Activated naive CD8-positive, alpha-beta T cell treated with anti-CD3 and anti-CD28 coated beads, Interleukin-2, amount 50 U/mL, for 16 hours (primary cell): ENCODE results near the gene PRRX2.
"Not testable (repeated sequence)": the region's sequence is repeated elsewhere in the genome, so short reads cannot be mapped to it uniquely, and the experiment has no call there.

Source experiments
- DNase-seq: peaks from one replicate; pipeline ENCODE4 v3.0.0-alpha.2; 2020; ENCODE audit warnings: low read depth, low spot score

PRRX2 gene

DNA sequence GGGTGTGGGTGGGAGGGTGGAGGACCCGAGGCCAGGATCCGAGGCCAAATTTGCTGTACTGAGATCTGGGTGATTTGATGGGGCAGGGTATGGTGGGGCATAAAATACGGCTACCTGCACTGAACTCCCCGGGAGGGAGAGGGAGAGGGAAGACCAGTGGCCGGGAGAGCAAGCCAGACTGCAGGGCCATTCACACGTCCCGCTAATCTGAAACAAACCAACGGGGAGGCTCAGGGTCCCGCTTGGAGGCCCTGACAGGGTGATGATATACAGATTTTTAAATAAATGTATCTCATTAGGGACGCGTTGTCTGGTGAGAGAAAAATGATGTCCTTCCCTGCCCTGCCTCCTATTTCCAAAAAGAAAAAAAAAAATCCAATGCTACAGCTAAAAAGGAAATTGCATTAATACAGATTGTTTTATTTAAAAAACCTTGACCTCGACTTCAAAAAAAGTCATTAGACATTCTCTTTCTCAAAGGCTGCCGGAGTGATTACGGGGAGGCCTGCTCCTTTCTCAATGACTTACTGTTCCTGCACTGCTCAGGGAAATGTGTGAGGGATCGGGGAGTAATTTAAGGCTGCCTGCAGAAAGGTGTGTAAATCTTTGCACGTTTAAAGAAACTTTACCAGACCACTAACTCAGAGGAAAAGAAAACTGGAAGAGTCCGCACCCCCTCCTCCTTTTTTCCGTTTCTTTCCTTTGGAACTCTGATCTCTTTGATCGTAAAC lies 11.5 kb upstream of the PRRX2 start:
- no peak for DNase-seq

DNA sequence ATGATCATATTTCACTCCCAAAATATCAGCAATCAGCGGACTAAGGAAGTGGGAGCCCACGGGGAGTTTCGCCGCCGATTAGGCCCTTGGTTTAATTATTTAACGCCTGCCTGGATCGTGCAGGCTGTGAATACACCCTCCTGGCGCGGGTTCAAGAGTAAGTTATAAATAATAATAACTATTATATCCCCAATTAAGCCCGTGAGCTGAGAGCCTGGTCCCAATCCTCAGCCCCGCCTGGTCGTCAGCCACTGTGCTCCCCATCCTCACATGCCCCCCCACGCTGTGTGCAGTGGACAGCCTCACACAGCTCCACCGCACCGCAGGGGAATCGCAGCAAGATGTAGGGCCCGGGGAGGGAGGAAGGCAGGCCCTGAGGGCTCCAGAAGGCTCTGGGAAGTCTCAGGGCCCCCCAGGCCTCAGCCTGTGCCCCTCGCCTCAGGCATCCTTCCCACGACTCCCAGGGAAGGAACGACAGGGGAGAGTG lies 10.8 kb upstream of the PRRX2 start:
- no peak for DNase-seq

DNA sequence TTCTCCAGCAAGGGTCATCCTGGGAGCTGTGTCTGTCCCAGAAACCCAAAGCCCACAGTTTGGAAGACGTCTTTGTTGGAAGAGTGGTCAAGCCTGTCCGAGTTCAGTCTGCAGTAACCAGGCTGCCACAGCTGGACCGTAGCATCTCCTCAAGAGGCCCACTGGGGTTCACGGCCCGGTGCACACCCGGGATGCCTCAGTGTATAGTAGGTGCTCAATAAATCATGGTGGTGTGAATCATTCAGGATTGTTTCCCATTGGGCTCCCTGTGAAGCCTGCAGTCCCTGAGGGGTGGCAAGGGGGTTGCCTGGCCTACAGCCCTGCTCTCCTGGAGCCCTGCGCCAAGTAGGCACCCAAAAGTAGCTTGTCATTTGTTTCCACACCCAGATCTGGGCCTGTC lies 10.3 kb upstream of the PRRX2 start:
- DNase-seq, result no peak

DNA sequence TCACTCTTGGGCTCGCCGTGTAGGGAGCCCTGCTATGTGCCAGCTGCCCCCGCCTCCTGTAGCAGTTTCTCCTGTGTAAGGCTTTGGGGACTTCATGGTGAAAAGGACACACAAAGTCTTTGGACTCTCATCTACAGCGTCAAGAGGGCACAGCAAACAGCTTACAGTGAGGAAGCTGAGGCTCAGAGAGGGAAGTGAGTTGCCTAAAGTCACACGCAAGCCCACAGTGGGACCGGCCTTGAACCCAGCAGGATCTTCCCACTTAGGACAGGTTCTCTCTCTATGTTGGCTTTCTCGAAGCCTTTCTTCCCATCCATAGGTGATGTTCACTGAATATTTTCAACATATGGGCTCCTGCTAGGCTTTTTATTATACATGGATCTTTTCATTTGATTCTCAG lies 9.8 kb upstream of the PRRX2 start:
- no peak for DNase-seq

DNA sequence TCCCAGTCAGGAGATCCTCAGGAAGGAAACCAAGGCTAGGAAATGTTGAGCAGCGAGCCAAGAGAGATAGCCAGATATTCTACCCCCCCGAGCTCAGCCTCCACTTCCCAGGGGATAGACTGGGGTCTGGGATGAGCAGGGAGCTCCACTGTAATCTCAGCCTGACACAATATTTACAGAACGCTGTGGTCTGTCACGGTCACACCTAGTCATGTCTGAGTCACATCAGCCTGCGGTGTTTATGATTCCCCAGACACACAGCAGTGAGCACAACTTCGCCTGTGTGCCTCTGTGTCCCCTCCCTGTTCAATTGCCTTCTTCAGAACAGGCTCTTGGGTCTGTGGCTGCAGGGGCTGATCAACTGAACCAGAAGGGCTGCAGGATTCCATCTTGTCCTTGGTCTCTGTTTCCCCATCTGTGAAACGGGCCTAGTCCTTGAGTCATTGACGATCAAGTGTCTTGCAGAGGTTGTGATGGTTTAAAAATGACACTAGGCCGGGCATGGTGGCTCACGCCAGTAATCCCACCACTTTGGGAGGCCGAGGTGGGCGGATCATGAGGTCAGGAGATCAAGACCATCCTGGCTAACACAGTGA lies 8.6 kb upstream of the PRRX2 start:
- DNase-seq, result no peak

DNA sequence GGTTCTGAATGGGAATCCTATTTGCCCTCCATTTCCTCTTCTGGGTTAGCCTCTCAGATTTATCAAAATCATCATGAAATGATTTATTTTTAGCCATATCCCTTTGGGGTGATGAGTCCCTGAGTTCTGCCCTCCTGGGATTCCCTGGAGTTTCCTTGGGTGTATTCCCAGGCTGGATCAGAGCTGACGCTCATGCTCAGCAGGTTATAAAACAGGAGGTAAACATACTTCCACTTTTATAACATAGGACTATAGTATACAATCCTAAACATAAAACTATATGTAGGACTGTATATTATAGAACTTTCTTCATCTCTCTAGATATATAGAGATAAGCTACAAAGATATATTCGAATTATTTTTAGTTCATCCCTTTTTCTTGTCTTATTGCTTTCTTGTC lies 4.4 kb upstream of the PRRX2 start:
- DNase-seq, result no peak

DNA sequence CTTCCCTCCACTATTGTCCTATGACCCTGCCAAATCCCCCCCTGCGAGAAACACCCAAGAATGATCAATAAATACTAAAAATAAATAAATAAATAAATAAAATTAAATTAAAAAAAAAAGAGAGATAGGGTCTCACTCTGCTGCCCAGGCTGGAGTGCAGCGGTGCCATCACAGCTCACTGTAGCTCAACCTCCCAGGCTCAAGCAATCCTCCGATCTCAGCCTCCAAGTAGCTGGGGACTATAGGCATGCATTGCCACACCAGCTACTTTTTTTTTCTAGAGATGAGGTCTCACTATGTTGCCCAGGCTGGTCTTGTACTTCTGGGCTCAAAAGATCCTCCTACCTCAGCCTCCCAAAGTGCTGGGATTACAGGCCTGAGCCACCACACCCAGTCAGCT lies 3.2 kb upstream of the PRRX2 start:
- not testable (repeated sequence) for DNase-seq

DNA sequence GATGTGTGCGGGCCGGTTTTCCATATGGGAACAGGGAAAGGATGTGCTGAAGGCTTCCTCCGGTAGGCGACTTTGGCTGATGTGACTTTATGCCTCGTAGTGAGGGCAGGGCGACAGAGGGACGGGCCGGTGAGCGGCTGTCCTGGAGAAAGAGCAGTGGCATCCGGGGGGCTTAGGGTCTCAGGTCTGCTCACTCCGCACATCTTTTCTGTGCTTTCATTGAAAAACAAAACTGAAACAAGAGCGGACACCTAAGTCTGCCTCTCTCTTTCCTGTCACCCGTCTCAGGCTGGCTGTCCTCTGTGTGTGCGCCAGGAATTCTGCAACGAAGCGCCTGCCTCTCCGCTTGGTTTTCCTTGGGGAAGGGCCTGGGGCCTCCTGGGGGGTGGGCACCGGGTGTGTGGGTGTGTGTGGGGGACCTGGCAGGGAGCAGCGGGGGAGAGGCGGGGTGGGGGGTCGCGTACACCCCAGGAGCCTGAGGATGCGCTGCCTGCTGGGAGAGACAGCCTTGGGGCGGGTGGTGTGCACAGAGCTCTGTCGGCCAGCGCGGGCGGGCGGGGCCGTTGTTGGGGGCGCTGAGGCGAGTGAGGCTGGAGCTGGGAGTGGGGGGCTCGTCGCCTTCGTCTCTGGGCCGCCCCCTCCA lies 580 bp upstream of the PRRX2 start:
- no peak for DNase-seq

DNA sequence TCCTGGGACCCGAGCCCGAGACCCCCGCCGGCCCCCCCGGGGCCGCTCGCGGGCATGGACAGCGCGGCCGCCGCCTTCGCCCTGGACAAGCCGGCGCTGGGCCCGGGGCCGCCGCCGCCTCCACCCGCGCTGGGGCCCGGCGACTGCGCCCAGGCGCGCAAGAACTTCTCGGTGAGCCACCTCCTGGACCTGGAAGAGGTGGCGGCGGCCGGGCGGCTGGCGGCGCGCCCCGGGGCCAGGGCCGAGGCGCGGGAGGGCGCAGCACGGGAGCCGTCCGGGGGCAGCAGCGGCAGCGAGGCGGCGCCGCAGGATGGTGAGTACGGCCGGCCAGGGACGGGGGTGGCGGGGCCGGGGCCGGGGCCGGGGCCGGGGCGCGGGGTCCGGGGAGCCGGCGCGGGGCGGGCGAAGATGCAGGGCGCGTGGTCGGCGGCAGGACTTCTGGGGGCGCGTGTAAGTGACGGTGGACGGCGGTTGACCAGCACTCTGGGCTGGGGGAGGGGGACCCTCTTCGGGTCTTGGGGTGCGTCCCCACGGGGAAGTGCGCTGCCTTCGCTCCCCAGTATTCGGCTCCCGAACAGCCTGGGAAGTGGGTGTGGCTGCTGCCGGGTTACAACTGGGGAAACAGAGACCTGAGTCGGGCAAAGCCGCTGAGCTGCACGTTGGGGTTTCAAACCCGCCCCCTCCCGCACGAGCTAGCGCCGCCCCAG lies 520 bp downstream of the PRRX2 start:
- DNase-seq, result no peak

DNA sequence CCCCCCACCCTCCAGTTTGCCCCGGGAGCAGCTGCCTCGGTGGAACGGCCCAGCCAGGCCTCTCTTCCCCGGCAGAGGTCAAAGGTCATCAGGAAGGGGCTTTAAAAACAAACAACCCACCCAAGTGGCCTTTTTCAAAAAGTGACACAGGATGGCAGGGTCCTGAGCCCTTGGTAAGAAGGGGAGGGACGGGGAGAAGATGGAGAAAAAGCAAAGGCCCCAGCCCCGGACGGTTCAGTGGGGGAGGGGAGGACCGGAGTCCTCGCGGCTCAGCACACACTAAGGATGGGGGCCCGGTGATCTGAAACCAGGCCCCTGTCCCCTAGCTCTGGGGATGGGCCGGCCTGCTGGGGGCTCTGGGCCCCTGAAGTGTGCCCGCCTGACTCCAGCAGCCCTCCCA lies 1.1 kb downstream of the PRRX2 start:
- no peak for DNase-seq

DNA sequence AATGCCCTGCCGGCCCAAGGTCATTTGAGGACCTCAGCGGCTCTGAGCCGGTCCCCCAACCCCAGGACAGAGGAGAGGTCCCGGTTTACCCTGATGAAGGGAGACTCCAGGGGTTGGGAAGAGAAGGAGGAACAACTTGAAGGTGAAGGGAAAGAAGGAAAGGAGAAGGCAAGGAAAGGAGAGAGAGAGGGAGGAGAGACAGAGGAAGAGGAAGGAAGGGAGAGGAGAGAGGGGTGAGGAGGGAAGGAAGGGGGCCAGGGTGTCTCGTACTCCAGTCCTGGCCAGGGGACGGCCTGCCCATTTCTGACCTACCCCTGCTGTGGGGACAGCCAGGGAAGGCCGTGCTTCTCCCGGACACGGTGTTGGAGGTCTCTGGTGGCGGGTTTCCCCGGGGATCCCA lies 1.9 kb downstream of the PRRX2 start:
- no peak for DNase-seq

DNA sequence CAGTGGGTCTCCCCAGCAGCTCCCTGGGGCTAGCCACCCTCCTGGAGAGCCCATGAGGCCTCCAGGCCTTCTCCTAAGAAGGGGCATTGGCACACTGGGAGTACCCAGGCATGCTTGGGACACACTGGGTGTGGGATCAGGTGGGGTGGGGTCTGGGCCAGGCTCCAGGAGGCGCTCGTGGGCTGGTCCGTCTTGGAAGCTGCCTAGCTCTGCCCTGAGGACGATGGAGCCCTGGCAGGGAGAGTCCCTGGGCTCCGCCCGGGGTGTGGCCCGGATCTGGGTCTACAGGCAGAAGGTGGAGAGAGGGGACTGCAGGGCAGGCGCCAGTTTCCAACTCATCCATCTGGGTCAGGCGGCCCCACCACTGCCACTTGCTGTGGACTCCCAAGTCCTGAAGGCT lies 2.4 kb downstream of the PRRX2 start:
- no peak for DNase-seq

DNA sequence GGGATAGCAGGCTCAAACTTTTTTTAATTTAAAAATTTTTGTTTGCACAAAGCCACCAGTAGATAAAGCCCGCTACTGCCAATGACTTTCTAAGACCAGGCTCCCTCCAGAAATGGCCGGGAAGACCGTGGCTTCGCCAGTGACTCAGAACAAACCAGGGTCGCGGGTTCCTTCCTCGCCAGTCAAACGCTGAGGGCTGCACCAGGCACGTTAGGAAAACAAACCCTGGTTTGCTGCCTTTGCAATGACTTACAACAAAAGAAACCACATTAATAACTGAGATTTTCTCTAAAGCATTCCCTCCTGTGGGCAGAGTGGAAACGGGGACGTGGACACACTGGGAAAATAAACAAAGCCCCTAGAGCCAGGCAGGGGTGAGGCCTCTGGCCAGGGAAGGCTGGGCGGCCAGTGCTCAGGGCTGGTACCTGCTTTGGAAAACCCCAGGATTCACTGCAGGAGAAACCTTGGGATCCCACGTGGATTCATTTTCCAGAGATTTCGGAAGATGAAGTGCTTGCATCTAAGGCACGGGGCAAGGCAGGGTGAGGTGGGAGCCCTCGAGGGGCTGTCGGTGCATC lies 3.8 kb downstream of the PRRX2 start:
- DNase-seq, result no peak

DNA sequence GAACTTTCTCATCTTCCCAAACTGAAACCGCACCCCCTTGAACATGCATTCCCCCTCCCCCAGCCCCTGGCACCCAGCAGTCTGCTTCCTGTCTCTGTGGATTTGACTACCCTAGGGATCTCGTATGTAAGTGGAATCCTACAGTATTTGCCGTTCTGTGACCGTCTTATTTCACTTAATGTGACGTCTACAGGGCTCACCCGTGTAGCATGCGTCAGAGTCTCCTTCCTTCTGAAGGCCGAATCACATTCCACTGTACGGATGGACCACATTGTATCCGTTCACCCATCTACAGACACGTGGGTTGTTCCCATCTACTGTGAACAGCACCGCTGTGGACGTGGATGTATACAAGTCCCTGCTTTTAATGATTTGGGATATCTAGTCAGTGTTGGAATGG lies 4.5 kb downstream of the PRRX2 start:
- DNase-seq, result no peak

DNA sequence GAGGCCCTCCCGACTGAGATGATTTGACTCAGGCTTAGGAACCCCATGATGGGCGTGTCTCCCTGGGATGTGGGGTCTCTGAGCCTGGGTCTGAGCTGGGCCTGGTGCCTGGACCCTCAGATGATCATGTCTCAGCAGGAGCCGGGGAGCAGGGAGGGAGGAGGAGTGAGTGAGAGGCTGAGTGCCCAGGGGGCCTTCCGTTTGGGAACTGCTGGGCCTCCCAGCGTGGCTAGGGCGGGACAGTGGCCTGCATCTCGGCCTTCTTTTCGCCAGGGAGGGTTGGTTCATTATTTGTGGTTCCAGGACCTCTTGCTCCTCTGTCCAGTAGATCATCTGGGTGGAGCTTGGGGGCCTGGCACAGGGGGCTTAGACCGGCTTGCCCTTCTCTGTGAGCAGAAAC lies 5.6 kb downstream of the PRRX2 start:
- DNase-seq, result no peak

DNA sequence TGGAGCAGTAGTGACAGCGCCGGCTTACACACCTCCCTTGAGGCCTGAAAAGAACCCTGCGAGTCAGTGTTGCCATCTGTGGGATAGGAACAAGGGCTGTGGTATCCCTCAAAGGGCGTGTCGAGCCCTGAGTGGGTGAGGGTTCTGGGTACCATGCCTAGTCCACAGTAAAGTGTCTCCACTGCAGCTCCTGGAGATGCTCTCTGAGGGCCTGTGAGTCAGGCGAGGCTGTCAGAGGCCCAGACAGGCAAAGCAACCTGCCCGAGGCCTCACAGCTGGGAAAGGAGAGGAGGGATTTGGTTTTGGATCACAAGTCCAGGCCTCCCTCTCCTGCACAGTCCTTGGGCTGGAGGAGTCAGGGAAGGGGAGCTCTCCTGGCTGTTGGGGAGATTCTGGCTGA lies 6.1 kb downstream of the PRRX2 start:
- no peak for DNase-seq

DNA sequence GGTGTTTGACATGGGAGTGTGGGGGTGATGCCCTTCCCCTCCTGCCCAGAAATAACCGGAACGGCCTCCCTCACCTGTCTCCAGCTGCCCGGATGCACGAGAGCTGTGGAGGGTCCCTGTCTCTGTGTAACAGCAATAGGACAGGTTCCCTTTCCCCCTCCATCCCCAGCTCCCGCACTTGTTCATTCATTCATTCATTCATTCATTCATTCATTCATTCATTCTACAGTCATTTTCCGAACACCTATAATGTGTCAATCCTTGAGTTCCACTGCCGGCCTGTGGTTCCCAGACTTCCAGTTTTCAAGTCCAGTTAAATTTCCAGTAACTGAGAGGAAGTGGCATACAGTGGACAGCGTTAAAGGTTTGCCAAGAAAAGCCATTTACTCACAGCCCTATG lies 7.3 kb downstream of the PRRX2 start:
- DNase-seq, result no peak

DNA sequence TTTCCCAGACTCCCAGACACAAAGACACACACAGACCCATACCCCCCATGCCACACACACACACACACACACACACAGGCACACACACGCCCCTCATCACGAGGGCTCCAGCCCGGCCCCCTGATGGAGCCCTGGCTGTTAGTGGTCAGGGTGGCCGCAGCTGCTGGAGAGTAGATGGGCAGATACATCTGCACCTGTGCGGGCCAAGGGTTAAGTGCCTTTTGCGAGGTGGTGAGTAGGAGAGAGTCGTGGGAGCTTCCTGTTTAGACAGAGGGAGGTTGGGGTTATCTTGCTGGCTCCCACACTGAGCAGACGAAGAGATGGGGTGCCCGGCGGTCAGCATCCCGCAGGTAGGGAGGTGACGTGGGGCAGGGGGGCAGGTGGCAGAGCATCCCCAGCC lies 8.2 kb downstream of the PRRX2 start:
- no peak for DNase-seq

DNA sequence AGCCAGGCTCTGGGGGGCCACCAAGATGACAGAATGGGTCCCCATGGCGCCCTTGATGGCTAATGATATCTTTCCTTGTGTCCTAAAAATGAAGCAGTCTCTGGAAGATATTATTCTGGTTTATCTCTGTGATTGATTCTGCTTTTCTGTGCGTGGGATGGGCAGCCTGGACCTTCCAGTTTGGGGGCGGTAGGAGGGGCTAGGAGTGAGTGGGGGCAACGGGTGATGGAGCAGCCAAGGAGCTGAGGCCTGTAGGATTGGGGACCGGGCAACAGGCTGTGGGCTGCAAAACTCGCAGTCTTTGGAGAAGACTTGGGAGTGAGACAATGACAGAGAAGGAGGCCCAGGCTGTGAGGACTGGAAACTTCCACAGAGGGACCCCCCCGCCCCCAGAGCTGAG lies 8.8 kb downstream of the PRRX2 start:
- no peak for DNase-seq

DNA sequence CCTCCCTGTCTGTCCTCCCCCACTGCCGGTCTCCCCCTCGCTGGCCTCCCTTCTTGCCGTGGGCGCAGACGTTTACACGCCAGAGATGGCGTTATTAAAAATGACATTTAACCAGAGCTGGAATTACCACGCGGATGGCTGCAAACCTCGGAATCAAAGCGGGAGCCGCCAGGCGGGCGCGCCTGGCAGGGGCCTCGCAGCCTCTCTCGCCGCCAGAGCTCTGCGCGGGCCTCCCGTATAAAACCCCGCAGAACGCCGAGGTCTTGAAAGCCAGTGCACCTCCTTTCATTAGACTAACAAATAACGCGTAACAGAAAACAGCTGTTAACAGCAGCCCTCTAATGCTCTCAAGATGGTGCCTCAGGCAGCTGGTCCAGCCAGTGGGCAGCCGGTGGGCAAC lies 10.2 kb downstream of the PRRX2 start:
- DNase-seq, result no peak

DNA sequence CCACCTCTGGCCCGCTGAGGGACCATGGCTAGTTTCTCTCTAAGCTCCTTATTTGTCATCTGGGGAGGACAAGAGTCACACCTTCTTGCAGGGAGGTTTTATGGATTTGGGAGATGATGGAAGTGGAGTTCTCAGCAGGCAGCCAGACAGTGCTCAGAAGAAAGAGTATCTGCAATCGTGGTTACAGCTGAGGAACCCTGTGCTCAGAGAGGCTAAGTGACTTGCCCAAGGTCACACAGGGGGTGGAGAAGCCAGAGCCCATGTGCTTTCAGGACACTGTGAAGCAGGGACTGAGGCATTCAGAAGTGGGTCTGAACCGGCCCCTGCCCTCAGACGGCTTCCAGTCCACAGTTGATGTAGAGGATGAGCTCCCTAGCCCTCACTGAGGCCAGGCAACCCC lies 10.8 kb downstream of the PRRX2 start:
- DNase-seq, result no peak

DNA sequence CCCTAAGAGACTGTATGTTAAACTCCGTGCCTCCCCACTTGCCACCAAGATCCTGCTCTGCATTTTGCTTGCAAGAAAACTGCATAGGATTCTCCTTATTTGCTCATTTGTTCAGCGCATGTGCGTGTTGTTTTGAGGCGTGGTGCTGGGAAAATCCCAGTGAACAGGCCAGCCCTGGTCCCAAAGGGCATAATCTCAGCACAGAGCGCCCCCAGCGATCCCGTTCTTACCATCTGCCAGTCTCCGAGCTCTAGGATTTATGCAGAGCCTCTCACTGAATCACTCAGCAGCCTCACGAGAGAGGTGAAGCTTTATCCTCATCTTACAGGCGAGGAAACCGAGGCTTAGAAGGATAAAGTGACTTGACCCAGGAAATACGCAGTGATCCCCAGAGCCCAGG lies 11.5 kb downstream of the PRRX2 start:
- no peak for DNase-seq
